ENCODE measurements around the gene CCSER1.

Gene CCSER1

DNA sequence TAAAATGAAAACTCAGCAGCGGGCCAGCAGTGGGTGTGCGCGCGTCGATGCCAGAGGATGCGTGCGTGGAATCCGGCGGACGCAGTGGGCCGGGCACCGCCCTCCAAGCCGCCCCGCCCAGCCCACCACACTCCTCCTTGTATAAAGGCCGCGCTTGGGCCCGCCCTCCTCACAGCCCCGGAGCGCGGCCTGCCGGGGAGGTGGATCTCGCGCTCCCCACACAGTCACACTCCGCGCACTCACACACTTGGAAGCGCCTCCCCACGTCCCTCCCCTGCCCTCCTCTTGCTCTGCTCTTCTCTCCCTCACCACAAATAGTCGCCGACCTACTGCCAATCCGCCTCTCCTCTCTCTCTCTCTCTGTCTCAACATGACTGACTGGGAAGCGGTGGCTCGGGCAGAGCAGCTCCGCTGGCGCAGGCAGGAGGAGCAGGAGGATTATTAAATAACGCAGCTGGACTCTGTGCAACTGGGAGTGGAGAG, at the start of gene CCSER1:
Gene CCSER1 (plus strand): TSS at position 172 of the 483 bp plus-strand sequence.
- DNase-seq (ENCODE audit: low read depth, low spot score), result no peak

DNA sequence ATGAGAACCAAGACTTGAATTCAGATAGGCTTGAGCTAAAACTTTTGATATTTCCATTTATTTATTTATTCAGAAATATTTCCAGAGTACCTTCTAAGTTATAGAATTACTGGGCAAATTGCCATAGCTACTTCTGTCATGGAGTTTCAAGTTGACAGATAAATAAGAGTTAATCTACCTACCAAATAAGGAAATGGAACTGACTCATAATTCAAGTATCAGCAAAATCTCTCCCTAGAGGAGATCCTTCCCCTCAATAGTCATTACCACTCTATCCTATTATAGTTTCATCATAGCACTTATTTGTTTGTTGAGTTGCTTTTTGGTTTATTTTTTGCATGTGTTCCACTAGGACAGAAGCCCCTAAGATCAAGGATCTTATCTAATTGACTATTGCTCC, 48.8 kb upstream of the CCSER1 start:
- DNase-seq (ENCODE audit: low read depth, low spot score), result no peak

GRCh38 chr4:90080116-90080515, 47.1 kb upstream of the CCSER1 start:
- no peak for DNase-seq (ENCODE audit: low read depth, low spot score)

DNA sequence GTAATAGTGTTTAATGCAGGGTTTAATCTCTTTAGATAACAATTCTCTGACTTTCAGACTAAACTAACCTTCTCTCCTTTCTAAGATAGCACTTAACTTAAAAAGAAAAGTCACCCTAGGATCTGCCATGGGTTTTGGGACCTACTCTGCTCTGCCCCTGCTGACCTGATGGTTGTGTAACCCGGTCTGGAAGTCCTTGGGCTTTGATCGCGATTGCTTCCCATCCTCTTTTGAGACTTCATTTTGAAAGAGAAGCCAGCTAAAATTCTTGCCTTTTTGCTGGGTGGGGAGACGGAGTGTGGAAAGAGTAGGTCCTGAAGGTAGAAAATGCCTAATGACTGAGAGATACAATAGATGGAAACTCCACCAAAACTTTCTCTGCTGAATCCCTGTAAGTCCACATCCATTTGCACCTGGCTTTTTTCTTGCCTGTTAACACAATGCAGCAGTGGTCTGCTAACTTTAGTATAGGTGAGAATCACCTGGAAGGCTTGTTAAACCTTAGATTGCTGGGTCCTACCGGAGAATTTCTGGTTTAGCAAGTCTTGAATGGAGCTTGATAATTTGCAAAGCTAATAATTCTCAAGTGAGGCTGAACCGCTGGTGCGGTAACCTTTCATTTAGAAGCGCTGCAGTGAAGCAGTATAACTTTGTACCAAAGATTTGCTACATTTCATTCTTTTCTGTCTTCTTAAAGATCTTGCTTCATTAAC, 45.6 kb upstream of the CCSER1 start:
- DNase-seq (ENCODE audit: low read depth, low spot score), result no peak

DNA sequence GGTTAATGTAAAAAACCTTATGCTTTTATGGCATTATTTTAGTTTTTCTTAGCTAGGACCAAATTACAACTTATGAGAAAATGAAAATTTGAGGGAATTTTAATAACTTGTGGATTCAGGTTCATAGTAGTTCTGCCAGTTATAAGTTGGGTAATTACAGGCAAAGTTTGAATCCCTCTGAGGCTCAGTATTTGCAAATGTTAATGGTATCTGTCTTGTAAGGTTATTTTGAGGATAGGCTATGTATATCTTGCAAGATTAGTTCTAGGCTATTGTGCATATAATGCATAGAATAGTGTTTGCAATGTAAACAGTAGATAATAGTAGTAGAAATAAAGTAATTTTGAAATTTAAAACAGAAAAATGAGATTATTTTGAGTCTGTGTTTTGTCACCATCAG, 44.7 kb upstream of the CCSER1 start:
- DNase-seq (ENCODE audit: low read depth, low spot score), result no peak

- no peak for DNase-seq (ENCODE audit: low read depth, low spot score)
Observed at GRCh38 chr4:90084277-90084966, 42.8 kb upstream of the CCSER1 start.

DNA sequence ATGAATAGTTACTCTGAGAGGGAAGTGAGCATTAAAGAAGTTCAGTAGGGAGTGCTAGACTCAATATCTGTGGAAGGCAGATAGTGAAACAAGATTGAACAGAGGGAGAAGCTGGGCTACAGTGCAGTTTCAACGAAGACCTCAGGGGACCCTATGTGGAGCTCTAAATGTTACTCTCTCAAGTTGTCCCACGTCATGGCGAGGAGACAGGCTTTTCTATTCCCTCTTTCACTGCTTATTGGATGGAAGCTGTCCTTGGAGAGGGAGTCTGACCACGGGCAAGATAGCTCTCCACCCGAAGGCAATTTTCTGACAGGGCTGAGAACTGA, 42.3 kb upstream of the CCSER1 start:
- DNase-seq (ENCODE audit: low read depth, low spot score), result no peak

- no peak for DNase-seq (ENCODE audit: low read depth, low spot score)
Observed at GRCh38 chr4:90093526-90093925, 33.7 kb upstream of the CCSER1 start.

DNA sequence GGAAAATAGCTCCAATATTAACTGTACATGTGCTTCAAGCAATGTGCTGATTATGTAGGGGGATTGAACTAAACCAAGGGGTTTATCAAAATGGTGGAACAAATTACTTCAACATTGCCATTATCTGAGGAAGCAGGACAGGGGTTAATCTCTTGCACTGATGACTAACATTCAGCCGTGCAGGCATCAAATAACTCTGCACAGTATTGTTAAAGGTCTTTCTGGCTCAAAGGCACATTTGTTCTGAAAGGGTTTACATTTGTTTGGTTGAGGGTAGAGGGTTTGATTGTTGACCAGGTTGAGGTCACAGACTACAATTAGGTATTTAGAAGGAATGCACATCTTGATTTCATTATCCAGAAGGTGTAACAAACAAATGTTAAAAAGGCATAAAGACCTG, 32.2 kb upstream of the CCSER1 start:
- DNase-seq (ENCODE audit: low read depth, low spot score), result no peak

DNA sequence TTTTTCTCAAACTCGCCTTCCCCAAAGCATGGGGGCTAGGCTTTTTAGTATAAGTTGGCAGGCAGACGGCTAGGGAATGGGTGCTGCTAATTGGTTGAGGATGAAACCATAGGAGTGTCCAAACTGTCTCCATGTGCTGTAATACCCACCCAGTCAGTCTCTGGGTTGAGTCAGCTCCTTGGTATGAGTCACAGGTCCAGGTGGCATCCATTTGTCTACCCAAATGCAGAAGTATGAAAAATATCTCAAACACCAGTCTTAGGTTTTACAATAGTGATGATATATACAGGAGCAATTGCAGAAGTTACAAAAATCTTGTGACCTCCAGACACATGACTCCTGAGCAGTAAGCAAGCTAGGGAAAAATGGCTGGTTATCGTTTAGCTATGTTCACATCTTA, 27.4 kb upstream of the CCSER1 start:
- DNase-seq (ENCODE audit: low read depth, low spot score), result no peak

DNA sequence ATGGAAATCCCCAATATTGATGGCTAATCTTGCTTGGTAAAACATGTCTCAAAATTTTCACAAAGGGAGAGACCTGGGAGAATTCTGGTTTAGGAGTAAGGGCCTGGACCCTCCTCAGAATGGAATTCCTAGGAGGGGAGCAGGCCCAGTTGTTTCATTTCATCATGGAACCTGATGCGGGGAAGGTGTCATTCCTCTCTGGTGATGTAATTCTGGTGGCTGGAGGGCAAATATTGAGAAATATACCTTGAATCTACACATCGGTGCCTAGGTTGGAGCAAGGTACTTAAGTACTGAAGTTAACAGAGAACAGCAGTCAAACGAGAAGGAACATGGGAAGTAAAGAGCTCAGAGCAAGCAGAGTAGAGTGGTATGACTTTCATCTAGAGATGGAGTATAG, 23.2 kb upstream of the CCSER1 start:
- no peak for DNase-seq (ENCODE audit: low read depth, low spot score)

- DNase-seq (ENCODE audit: low read depth, low spot score), result no peak
Observed at GRCh38 chr4:90105274-90105673, 21.9 kb upstream of the CCSER1 start.

DNA sequence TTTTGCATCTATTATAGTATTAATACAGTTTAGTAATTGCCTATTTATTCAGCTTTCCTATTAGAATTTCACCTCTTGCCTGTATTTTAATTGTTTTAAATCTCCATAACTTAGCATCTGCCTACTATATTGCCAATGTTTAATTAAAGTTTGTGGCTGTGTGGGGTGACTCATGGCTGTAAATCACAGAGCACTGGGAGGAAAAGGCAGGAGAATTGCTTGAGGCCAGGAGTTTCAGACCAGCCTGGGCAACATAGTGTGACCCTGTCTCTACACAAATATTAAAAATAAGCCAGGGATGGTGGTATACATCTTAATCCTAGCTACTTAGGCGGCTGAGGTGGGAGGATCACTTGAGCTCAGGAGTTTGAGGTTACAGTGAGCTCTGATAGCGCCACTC, 14.5 kb upstream of the CCSER1 start:
- no peak for DNase-seq (ENCODE audit: low read depth, low spot score)

GRCh38 chr4:90113881-90114457, 13.2 kb upstream of the CCSER1 start:
- DNase-seq (ENCODE audit: low read depth, low spot score), result no peak

GRCh38 chr4:90118527-90119195, 8.5 kb upstream of the CCSER1 start:
- DNase-seq (ENCODE audit: low read depth, low spot score), result no peak

- DNase-seq (ENCODE audit: low read depth, low spot score), result no peak
Observed at GRCh38 chr4:90120037-90120436, 7.2 kb upstream of the CCSER1 start.

GRCh38 chr4:90120815-90121214, 6.4 kb upstream of the CCSER1 start:
- no peak for DNase-seq (ENCODE audit: low read depth, low spot score)

- DNase-seq (ENCODE audit: low read depth, low spot score), result no peak
Observed at GRCh38 chr4:90121676-90122354, 5.4 kb upstream of the CCSER1 start.

DNA sequence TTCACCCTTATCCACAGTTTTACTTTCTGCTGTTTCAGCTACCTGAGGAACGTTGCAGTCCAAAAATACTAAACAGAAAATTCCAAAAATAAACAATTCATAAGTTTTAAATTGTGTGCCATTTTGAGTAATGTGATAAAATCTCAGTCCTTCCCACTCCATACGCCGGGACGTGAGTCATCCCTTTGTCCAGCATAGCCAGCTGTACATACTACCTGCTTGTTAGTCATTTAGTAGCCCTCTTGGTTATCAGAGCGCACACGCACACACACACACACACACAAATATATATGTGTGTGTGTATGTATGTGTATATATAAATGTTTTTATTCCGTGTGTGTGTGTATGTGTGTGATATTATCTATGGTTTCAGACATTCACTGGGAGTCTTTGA, 4.8 kb upstream of the CCSER1 start:
- no peak for DNase-seq (ENCODE audit: low read depth, low spot score)

DNA sequence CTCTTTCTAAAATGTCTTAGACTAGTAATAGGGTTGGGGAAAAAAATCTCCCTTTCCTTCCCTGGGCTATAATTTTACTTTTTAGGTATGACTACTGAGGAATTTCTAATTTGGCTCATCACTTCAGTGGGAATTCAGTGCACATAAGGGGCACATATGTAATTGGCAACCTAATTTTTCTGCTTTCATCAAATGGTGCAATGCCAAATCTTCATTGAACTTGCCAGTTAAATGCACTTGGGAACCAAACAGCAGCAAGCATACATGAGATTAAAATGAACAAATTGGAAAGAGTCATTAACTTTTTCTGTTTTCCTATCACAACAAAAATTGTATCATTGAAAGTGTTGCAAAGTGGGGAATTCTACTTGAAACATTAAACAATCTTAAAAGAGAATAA, 2.9 kb upstream of the CCSER1 start:
- no peak for DNase-seq (ENCODE audit: low read depth, low spot score)

- DNase-seq (ENCODE audit: low read depth, low spot score), result no peak
Observed at GRCh38 chr4:90126805-90127204, 389 bp upstream of the CCSER1 start.
